ENCODE data around the gene HMGB2. TPM values are rescaled to one million over a fixed set of nuclear protein-coding genes. Genes with fewer than 3 reads are reported as not detected.

The HMGB2 gene
- total RNA-seq, 1 experiment from 2014 or later, result 111 TPM

GRCh38 chr4:173328236-173328901 is 5.8 kb downstream of the HMGB2 start:
- Histone ChIP-seq H3K36me3 (ENCODE audit: low read depth, low read length) (peaks cover 28% of the 10 kb centered on the region), H3K9ac (ENCODE audit: low read length) (no peak overlapping the region), H3K4me3 (ENCODE audit: low read length) (no peak overlapping the region), H3K9me3 (ENCODE audit: low read length) (no peaks in the 10 kb centered on the region), H3F3A (ENCODE audit: low read length, unreplicated experiment) (no peaks in the 10 kb centered on the region), H3K9me2 (replicated peaks; ENCODE audit: low read length) (no peaks in the 10 kb centered on the region), H3K27ac (ENCODE audit: low read length) (no peak overlapping the region), H4K20me1 (ENCODE audit: low read length) (peaks cover 18% of the 10 kb centered on the region), H3K4me2 (ENCODE audit: low read length) (no peak overlapping the region), H3K79me2 (ENCODE audit: low read length) (peaks cover 28% of the 10 kb centered on the region), H2AFZ (ENCODE audit: low read length) (no peak overlapping the region), H3K4me1 (ENCODE audit: insufficient read depth, low read length) (peaks cover 7% of the 10 kb centered on the region; the same call in 1 of the 2 replicates), H3K27me3 (ENCODE audit: low read length) (no peaks in the 10 kb centered on the region)
- POLR2A ChIA-PET (ENCODE audit: unreplicated experiment), result no interaction called here
- ATAC-seq (no peak; the same call in 1 of the 2 replicates), DNase-seq (no peak)
- no TSS peak for BruUV-seq (replicated peaks)
- intact Hi-C loops (cut with micrococcal nuclease), result no loop called here
- TF ChIP-seq CTCF (conservative IDR thresholded peaks at IDR 0.05; ENCODE audit: low read depth, low read length), result no peak
- CTCF ChIA-PET, result no interaction called here

GRCh38 chr4:173325007-173325736 is 9.0 kb downstream of the HMGB2 start:
- H3K27ac ChIP-seq (ENCODE audit: low read length), result no peak overlapping the region
- H3K9me3 ChIP-seq (ENCODE audit: low read length), result no peaks in the 10 kb centered on the region
- ChIA-PET POLR2A (ENCODE audit: unreplicated experiment) (no interaction called here), CTCF (no interaction called here)
- ATAC-seq (no peak), DNase-seq (no peak)
- no peak overlapping the region for H2AFZ ChIP-seq (ENCODE audit: low read length)
- no peaks in the 10 kb centered on the region for H3K27me3 ChIP-seq (ENCODE audit: low read length)
- no TSS peak for BruUV-seq (replicated peaks)
- H3K4me2 ChIP-seq (ENCODE audit: low read length), result no peak overlapping the region
- no peaks in the 10 kb centered on the region for H4K20me1 ChIP-seq (ENCODE audit: low read length)
- intact Hi-C loops (cut with micrococcal nuclease), result no loop called here
- TF ChIP-seq EZH2phosphoT487 (IDR thresholded peaks at IDR 0.05; ENCODE audit: borderline replicate concordance, low read length) (no peak), CTCF (conservative IDR thresholded peaks at IDR 0.05; ENCODE audit: low read depth, low read length) (no peak), EZH2 (IDR thresholded peaks at IDR 0.05; ENCODE audit: low read length, unreplicated experiment) (no peak)
- H3K9me2 ChIP-seq (replicated peaks; ENCODE audit: low read length), result no peaks in the 10 kb centered on the region
- H3K9ac ChIP-seq (ENCODE audit: low read length), result no peak overlapping the region
- no peaks in the 10 kb centered on the region for H3F3A ChIP-seq (ENCODE audit: low read length, unreplicated experiment)
- peaks cover 14% of the 10 kb centered on the region; the same call in 1 of the 2 replicates for H3K36me3 ChIP-seq (ENCODE audit: low read depth, low read length)
- H3K79me2 ChIP-seq (ENCODE audit: low read length), result no peaks in the 10 kb centered on the region
- H3K4me3 ChIP-seq (ENCODE audit: low read length), result no peak overlapping the region
- no peaks in the 10 kb centered on the region for H3K4me1 ChIP-seq (ENCODE audit: insufficient read depth, low read length)

- peaks cover 4% of the 10 kb centered on the region; the same call in 1 of the 2 replicates for H3K36me3 ChIP-seq (ENCODE audit: low read depth, low read length)
- no peaks in the 10 kb centered on the region for H3K9me3 ChIP-seq (ENCODE audit: low read length)
- H3K27me3 ChIP-seq (ENCODE audit: low read length), result no peaks in the 10 kb centered on the region
- H3K9ac ChIP-seq (ENCODE audit: low read length), result no peak overlapping the region
- H3K9me2 ChIP-seq (replicated peaks; ENCODE audit: low read length), result no peaks in the 10 kb centered on the region
- ATAC-seq (no peak), DNase-seq (no peak)
- CTCF ChIA-PET, result interaction anchor here (1.2 kb wide), 1 partner anchor 18 kb away, joined by 3 read pairs; no protein-coding TSS in a partner anchor
- TF ChIP-seq CTCF (conservative IDR thresholded peaks at IDR 0.05; ENCODE audit: low read depth, low read length) (no peak), EZH2 (IDR thresholded peaks at IDR 0.05; ENCODE audit: low read length, unreplicated experiment) (no peak), EZH2phosphoT487 (IDR thresholded peaks at IDR 0.05; ENCODE audit: borderline replicate concordance, low read length) (no peak)
- no peak overlapping the region for H3K27ac ChIP-seq (ENCODE audit: low read length)
- no peaks in the 10 kb centered on the region for H3K79me2 ChIP-seq (ENCODE audit: low read length)
- no peak overlapping the region for H2AFZ ChIP-seq (ENCODE audit: low read length)
- no peaks in the 10 kb centered on the region for H3F3A ChIP-seq (ENCODE audit: low read length, unreplicated experiment)
- BruUV-seq (replicated peaks), result no TSS peak
- intact Hi-C loops (cut with micrococcal nuclease), result loop anchor here (1.0 kb wide), 1 partner anchor 41 kb away; no protein-coding TSS in a partner anchor
- H3K4me1 ChIP-seq (ENCODE audit: insufficient read depth, low read length), result peaks cover 9% of the 10 kb centered on the region
- no peak overlapping the region for H3K4me2 ChIP-seq (ENCODE audit: low read length)
- no peaks in the 10 kb centered on the region for H4K20me1 ChIP-seq (ENCODE audit: low read length)
- POLR2A ChIA-PET (ENCODE audit: unreplicated experiment), result no interaction called here
- no peak overlapping the region for H3K4me3 ChIP-seq (ENCODE audit: low read length)
Measured at GRCh38 chr4:173319696-173320095, 14.5 kb downstream of the HMGB2 start.

All from PC-3 (cell line).